Naive B cell (primary cell): ENCODE data around the gene CD34. TPM values are rescaled to one million over a fixed set of nuclear protein-coding genes. Genes with fewer than 3 reads are reported as not detected.
A peak's percentile ranks its signal among the peaks of the same experiment; 100 is the strongest.

Experiments
- ATAC-seq, 2 donors: fragments of 150-1000 bp; cut with Tn5 transposase; 2 replicates each; pipeline ENCODE4 v1.10.0; 2021; ENCODE audit warnings: low read depth in 2 of 2, mild to moderate bottlenecking in 2 of 2, moderate library complexity in 2 of 2
- DNase-seq: peaks from one replicate; pipeline ENCODE4 v3.0.0; 2022
- H3K27ac Mint-ChIP-seq, 6 donors: one replicate each; pipeline ENCODE4 v1.8.0; 2020 to 2022; ENCODE audit warnings: mild to moderate bottlenecking in 6 of 6, mixed read lengths in 6 of 6, moderate library complexity in 5 of 6, inconsistent platforms in 2 of 6
- H3K27me3 Mint-ChIP-seq, 3 donors: one replicate each; pipeline ENCODE4 v1.8.0; 2021 to 2022; ENCODE audit warnings: mixed read lengths in 3 of 3, mild to moderate bottlenecking in 1 of 3
- H3K36me3 Mint-ChIP-seq, 2 donors: one replicate each; pipeline ENCODE4 v1.8.0; 2020 to 2022; ENCODE audit warnings: mixed read lengths in 2 of 2, inconsistent platforms in 1 of 2, mild to moderate bottlenecking in 1 of 2
- H3K4me1 Mint-ChIP-seq, 3 donors: one replicate each; pipeline ENCODE4 v1.8.0; 2020 to 2022; ENCODE audit warnings: mixed read lengths in 3 of 3, inconsistent platforms in 1 of 3, mild to moderate bottlenecking in 1 of 3, moderate library complexity in 1 of 3
- H3K4me3 Mint-ChIP-seq, 8 donors: one replicate each; pipeline ENCODE4 v1.8.0; 2020 to 2022; ENCODE audit warnings: mild to moderate bottlenecking in 8 of 8, mixed read lengths in 8 of 8, moderate library complexity in 8 of 8, inconsistent platforms in 2 of 8
- H3K9me3 Mint-ChIP-seq, 7 donors: one replicate each; pipeline ENCODE4 v1.8.0; 2020 to 2022; ENCODE audit warnings: mixed read lengths in 7 of 7, mild to moderate bottlenecking in 5 of 7, inconsistent platforms in 2 of 7, moderate library complexity in 1 of 7
- polyA plus RNA-seq, 6 donors: library from polyadenylated mRNA; unstranded; fragments of 300-500 nt; fragmentation: Illumina TruSeq; gene quantifications; one replicate each; pipeline ENCODE4 v1.2.3, GENCODE V29; 2021; ENCODE audit warnings: low read depth in 6 of 6

CD34 gene
- polyA plus RNA-seq, 6 donors from 2014 or later: not detected

DNA sequence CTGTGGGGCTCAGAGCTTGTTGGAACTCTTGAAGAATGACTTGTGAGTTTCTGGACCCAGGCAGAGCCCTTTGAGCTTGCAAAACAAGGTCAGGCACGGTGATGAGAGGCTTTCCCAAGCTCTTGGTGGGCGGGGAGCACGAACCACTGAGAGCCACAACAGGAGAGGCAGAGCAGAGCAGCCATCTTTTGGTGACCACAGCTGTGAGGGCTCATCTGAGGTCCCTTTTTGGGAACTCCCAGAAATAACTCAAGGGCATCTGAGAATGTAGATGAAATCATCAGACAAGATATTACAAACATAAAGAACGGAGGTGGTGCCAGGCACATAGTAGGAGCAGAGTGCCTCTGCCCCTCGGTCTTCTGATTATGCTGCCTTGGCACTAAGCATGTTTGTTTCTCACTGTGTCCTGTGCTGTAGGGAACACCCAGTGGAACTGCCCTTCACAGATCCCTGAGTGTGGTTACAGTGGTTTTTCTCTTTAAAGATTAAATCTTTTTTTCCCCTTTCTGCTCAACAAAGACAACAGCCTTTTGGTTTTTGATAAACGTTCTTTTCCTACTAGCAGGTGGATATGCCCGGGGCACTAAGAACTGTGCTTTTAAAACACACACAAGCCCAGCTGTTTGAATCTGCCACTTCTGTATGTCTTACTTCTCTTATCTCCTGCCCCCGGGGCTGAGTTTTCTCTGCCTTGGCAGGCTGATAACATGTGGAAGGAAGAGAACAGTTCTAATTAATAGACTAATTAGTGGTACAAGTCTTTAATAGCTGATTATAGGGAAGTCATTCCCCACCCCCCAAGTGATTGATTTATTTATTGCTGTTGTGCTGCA lies 37.7 kb downstream of the CD34 start:
- Mint-ChIP-seq H3K27me3 (no peaks in the 10 kb centered on the region), H3K27ac (peak overlapping the region; percentile 34 to 88 (median 80)), H3K4me3 (peak overlapping the region; percentile 0 to 89 (median 56)), H3K36me3 (no peaks in the 10 kb centered on the region), H3K9me3 (no peaks in the 10 kb centered on the region), H3K4me1 (peaks cover 47 to 65% (median 62%) of the 10 kb centered on the region in 3 donors)
- no peak for DNase-seq
- ATAC-seq: peak; percentile 14 to 18

GRCh38 chr1:207872621-207873020 lies 38.3 kb downstream of the CD34 start:
- Mint-ChIP-seq H3K27ac (peak overlapping the region in 4 of 6 donors; percentile 34 to 88 (median 85)), H3K27me3 (no peaks in the 10 kb centered on the region), H3K36me3 (no peaks in the 10 kb centered on the region), H3K4me3 (peak overlapping the region; percentile 0 to 89 (median 48)), H3K9me3 (no peaks in the 10 kb centered on the region), H3K4me1 (peaks cover 47 to 72% (median 69%) of the 10 kb centered on the region in 3 donors)
- ATAC-seq (no peak), DNase-seq (no peak)

GRCh38 chr1:207871117-207871649 lies 39.7 kb downstream of the CD34 start:
- no peaks in the 10 kb centered on the region for H3K9me3 Mint-ChIP-seq
- H3K36me3 Mint-ChIP-seq: peaks cover 2% of the 10 kb centered on the region in 2 donors
- ATAC-seq: no peak
- H3K27me3 Mint-ChIP-seq: no peaks in the 10 kb centered on the region
- H3K4me3 Mint-ChIP-seq: peak overlapping the region in 5 of 8 donors; percentile 28 to 88 (median 54)
- DNase-seq: no peak
- peak overlapping the region in 5 of 6 donors; percentile 10 to 89 (median 79) for H3K27ac Mint-ChIP-seq
- peaks cover 57 to 82% (median 81%) of the 10 kb centered on the region in 3 donors for H3K4me1 Mint-ChIP-seq

DNA sequence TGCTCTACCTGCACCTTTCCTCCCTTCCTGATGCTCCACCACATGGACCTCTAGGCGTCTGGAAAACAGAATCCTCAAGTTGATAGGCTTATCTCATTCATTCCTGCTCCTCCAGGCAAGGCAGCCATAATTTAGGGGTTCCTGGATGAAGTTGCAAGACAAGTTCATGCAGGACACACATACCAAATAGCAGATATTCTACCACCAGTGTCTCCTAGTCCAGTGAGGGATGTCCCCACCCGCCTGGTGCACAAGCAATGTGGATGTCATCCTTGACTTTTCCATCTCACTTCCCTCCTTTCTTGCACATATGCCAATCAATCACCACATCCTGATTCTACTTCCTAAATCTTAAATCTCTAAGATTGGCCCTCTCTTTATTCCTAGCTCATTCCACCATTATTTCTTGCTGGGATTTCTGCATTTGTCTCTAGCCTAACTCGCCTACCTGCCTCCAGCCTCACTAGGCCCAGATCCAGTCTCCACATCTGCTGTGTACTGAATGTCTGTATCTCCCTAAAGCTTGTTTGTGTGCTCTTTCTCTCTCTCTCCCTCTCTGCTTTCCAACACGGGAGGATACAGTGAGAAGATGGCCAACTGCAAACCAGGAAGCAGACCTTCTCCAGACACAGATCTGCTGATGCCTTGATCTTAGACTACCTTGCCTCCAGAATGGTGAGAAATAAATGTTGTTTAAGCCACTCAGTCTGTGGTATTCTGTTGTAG lies 40.5 kb downstream of the CD34 start:
- peaks cover 7% of the 10 kb centered on the region in 2 donors for H3K36me3 Mint-ChIP-seq
- peak overlapping the region in 7 of 8 donors; percentile 44 to 95 (median 85) for H3K4me3 Mint-ChIP-seq
- DNase-seq (no peak), ATAC-seq (no peak)
- no peaks in the 10 kb centered on the region for H3K9me3 Mint-ChIP-seq
- H3K4me1 Mint-ChIP-seq: peaks cover 64 to 86% (median 82%) of the 10 kb centered on the region in 3 donors
- no peaks in the 10 kb centered on the region for H3K27me3 Mint-ChIP-seq
- H3K27ac Mint-ChIP-seq: peak overlapping the region; percentile 13 to 88 (median 72)

DNA sequence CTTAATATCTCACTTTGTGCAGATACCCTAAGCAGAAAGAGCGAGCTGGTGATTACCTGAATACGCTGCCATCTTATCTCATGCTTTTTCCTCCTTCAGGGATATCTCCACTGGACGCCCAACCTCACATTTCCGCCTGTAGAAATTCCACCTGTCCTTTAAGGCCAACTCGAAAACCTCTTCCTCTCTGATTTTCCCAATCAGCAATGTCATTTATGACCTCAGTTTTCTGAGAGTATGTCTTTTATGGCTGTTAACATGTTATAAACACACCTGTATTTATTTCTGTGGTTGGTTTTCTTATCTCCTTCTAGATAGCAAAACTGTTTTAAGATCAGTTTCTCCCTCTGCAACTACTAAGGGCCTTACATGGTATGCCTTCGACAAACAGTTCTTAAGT lies 41.1 kb downstream of the CD34 start:
- DNase-seq: no peak
- Mint-ChIP-seq H3K27me3 (no peaks in the 10 kb centered on the region), H3K4me3 (peak overlapping the region; percentile 81 to 95 (median 89)), H3K4me1 (peaks cover 64 to 86% (median 82%) of the 10 kb centered on the region in 3 donors), H3K36me3 (peaks cover 7% of the 10 kb centered on the region in 2 donors), H3K9me3 (no peaks in the 10 kb centered on the region), H3K27ac (peak overlapping the region in 5 of 6 donors; percentile 13 to 88 (median 58))
- no peak for ATAC-seq

- Mint-ChIP-seq H3K27me3 (no peaks in the 10 kb centered on the region), H3K9me3 (no peaks in the 10 kb centered on the region), H3K27ac (peak overlapping the region in 5 of 6 donors; percentile 73 to 94 (median 88)), H3K4me3 (peak overlapping the region; percentile 94 to 99 (median 96)), H3K4me1 (peaks cover 68 to 89% (median 87%) of the 10 kb centered on the region in 3 donors), H3K36me3 (peaks cover 7% of the 10 kb centered on the region in 2 donors)
- DNase-seq (peak; percentile 79), ATAC-seq (peak; percentile 76 to 81)
Observed at GRCh38 chr1:207868774-207869721, 41.9 kb downstream of the CD34 start.

GRCh38 chr1:207868251-207868773 lies 42.6 kb downstream of the CD34 start:
- Mint-ChIP-seq H3K27me3 (no peaks in the 10 kb centered on the region), H3K9me3 (no peaks in the 10 kb centered on the region), H3K36me3 (peaks cover 7 to 8% of the 10 kb centered on the region in 2 donors), H3K4me1 (peaks cover 66 to 88% (median 87%) of the 10 kb centered on the region in 3 donors), H3K4me3 (peak overlapping the region; percentile 94 to 99 (median 96)), H3K27ac (peak overlapping the region; percentile 64 to 94 (median 91))
- no peak for DNase-seq
- ATAC-seq: peak; percentile 1 to 11

DNA sequence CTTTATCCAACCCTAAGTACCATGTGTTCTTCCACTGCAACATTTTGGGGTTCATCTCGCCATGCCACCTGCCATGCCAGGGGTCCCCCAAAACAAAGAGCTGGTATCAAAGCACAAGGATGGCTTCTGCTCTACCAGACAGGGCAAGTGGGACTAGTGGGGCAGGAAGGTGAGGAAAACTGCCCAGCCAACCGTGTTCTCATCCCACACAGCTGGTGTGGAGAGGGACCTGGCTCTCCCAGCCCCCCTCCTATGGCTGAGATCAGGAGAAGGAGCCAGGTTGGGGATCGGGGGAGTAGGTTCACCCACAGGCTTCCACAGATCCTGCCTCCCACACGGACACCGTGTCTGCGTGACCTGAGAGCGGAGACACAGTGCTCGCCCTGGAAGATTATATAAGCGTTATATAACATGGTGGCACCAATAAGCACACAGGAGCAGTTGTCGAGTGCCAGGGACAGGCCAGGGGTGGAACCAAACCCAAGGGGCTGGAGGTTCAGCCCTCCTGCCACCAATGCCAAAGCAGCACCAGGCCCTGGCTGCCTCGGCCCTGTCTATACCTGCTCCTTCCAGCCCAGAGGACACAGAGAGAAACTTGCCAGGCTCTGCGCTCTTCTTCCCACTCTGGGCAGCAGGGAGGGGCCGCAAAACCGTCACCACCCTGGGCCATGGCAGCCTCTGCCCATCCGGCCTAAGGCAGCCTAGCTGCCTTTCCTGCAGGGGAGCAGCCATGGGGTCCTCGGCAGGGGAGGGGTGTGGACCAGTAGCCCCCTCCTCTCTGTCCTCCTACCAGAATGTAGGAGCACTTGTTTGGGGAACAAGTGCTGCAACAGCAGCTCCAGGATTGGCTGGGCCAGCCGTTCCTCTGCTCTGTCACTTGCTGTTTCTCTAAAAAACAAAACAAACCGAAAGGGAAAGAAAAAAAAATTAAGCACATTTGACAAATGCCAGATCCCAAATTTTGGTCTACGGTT lies 43.5 kb downstream of the CD34 start:
- ATAC-seq: no peak
- H3K27me3 Mint-ChIP-seq: no peaks in the 10 kb centered on the region
- peak; percentile 29 for DNase-seq
- no peaks in the 10 kb centered on the region for H3K9me3 Mint-ChIP-seq
- H3K4me1 Mint-ChIP-seq: peaks cover 65 to 87% (median 84%) of the 10 kb centered on the region in 3 donors
- peak overlapping the region; percentile 72 to 94 (median 91) for H3K27ac Mint-ChIP-seq
- peak overlapping the region; percentile 94 to 99 (median 96) for H3K4me3 Mint-ChIP-seq
- H3K36me3 Mint-ChIP-seq: peaks cover 14 to 16% of the 10 kb centered on the region in 2 donors

DNA sequence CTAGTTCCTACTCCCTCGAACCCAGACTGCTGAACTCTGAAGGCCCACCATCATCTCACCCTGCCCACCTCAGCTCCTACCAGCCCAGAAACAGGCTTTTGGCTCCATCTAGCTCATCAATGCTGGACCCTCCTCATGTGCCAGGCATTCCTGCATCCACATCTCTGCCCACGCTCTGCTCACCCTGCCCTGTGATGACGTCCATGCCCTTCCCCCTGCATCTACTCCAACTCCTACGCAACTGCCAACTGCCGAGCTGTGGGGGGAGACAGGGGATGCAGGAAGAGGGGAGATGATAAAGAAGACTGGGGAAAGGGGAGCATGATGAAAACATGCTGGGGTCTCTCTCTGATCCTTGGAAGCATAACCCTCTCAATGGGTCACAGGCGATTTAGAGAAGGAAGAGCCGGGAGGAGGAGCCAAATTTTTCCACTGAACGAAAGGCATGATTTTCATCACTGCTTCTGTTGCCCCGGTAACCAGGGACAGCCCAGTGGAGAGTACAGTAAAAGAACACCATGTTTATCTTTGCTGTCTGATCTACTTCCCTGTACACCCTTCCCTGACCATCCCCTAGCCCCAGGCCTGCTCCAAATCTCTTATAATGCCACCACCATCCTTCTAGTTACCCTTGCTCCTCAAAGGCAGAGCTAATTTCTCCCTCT lies 44.3 kb downstream of the CD34 start:
- Mint-ChIP-seq H3K27ac (peak overlapping the region; percentile 62 to 88 (median 79)), H3K9me3 (no peaks in the 10 kb centered on the region), H3K27me3 (no peaks in the 10 kb centered on the region), H3K4me3 (peak overlapping the region; percentile 72 to 98 (median 96)), H3K36me3 (peaks cover 14 to 16% of the 10 kb centered on the region in 2 donors), H3K4me1 (peaks cover 67 to 90% (median 87%) of the 10 kb centered on the region in 3 donors)
- no peak for ATAC-seq
- DNase-seq: no peak

DNA sequence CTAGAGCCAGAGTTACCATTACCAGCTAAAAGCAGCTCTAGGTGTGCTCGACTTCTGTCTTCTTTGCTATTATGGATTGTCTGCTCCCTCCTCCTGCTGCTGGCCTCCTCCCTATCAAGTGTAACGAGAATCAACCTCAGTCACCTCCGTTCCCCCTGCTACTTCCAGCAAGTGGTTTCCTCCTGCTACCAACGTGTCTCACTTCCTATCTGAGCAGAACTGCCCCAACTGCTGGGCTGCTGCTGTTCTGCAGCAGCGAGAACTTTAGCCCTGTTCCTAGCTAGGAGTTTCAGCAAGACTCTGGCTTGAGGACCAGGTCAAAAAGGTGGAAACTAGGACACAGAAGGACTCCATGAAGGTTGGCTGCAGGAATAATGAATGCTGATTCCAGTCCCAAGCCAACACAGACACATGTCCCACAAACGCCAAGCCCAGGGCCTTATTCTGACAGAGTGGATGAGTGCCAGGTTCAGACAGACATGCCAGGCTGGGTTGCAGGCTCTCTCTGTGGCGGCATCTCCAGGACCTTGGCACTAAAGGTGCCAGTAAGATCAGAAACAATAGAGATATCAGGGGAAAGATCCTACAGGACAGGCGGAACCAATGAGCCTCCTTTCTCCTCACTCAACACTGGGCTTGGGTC lies 46.9 kb downstream of the CD34 start:
- H3K27ac Mint-ChIP-seq: peak overlapping the region in 5 of 6 donors; percentile 2 to 67 (median 39)
- peak; percentile 71 to 81 for ATAC-seq
- peaks cover 52 to 69% (median 67%) of the 10 kb centered on the region in 3 donors for H3K4me1 Mint-ChIP-seq
- H3K4me3 Mint-ChIP-seq: peak overlapping the region in 7 of 8 donors; percentile 2 to 85 (median 42)
- peaks cover 14 to 16% of the 10 kb centered on the region in 2 donors for H3K36me3 Mint-ChIP-seq
- DNase-seq: peak; percentile 42
- H3K27me3 Mint-ChIP-seq: no peaks in the 10 kb centered on the region
- H3K9me3 Mint-ChIP-seq: no peaks in the 10 kb centered on the region
